ENCODE data around the gene ANKRD13C. TPM values are rescaled to one million over a fixed set of nuclear protein-coding genes. Genes with fewer than 3 reads are reported as not detected.

Gene ANKRD13C
- total RNA-seq, 1 experiment from 2014 or later = 14.4 TPM

DNA sequence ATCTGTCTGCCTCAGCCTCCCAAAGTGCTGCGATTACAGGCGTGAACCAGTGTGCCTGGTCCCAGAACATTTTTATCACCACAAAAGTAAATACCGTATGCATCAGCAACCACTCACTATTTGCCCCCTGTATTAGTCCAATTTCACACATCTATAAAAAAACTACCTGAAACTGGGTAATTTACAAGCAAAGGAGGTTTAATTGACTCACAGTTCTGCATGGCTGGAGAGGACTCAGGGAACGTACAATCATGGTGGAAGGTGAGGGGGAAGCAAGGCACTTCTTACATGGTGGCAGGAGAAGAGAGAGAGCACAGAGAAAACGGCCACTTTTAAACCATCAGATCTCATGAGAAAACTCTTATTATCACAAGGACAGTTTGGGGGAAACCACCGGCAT, 31.0 kb upstream of the ANKRD13C start:
- Mint-ChIP-seq H3K9me3 (ENCODE audit: unreplicated experiment) (no peaks in the 10 kb centered on the region), H3K27me3 (ENCODE audit: insufficient read depth, unreplicated experiment) (peaks cover 3% of the 10 kb centered on the region), H3K4me3 (ENCODE audit: unreplicated experiment) (no peak overlapping the region), H3K27ac (ENCODE audit: unreplicated experiment) (no peak overlapping the region), H3K36me3 (ENCODE audit: insufficient read depth, unreplicated experiment) (no peaks in the 10 kb centered on the region), H3K4me1 (ENCODE audit: low read depth, unreplicated experiment) (no peaks in the 10 kb centered on the region)
- Histone ChIP-seq H3K4me1 (no peaks in the 10 kb centered on the region), H3K27me3 (replicated peaks; ENCODE audit: control insufficient read depth, insufficient read depth, low read length) (no peaks in the 10 kb centered on the region), H3K36me3 (ENCODE audit: control insufficient read depth, insufficient read depth, low read length) (no peaks in the 10 kb centered on the region), H3K4me3 (ENCODE audit: low read depth, low read length) (no peak overlapping the region), H3K9me3 (no peaks in the 10 kb centered on the region)
- CTCF ChIA-PET = no interaction called here
- no peak for DNase-seq
- TF ChIP-seq, protein P1, sequence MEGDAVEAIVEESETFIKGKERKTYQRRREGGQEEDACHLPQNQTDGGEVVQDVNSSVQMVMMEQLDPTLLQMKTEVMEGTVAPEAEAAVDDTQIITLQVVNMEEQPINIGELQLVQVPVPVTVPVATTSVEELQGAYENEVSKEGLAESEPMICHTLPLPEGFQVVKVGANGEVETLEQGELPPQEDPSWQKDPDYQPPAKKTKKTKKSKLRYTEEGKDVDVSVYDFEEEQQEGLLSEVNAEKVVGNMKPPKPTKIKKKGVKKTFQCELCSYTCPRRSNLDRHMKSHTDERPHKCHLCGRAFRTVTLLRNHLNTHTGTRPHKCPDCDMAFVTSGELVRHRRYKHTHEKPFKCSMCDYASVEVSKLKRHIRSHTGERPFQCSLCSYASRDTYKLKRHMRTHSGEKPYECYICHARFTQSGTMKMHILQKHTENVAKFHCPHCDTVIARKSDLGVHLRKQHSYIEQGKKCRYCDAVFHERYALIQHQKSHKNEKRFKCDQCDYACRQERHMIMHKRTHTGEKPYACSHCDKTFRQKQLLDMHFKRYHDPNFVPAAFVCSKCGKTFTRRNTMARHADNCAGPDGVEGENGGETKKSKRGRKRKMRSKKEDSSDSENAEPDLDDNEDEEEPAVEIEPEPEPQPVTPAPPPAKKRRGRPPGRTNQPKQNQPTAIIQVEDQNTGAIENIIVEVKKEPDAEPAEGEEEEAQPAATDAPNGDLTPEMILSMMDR (IDR thresholded peaks at IDR 0.05; ENCODE audit: insufficient read depth in 1 of 2, low read depth in 1 of 2, low read length in 1 of 2, severe bottlenecking in 1 of 2, unreplicated experiment in 1 of 2) = no peak
- no TSS peak for BruUV-seq (replicated peaks)
- POLR2A ChIA-PET = no interaction called here
- intact Hi-C loops (cut with micrococcal nuclease; ENCODE audit: unreplicated experiment) = loop anchor here (10.0 kb wide), 1 partner anchor 1951 kb away; no protein-coding TSS in a partner anchor

- no TSS peak for BruUV-seq (replicated peaks)
- H3K27ac Mint-ChIP-seq (ENCODE audit: unreplicated experiment) = no peak overlapping the region
- CTCF ChIA-PET = no interaction called here
- no peaks in the 10 kb centered on the region for H3K36me3 Mint-ChIP-seq (ENCODE audit: insufficient read depth, unreplicated experiment)
- POLR2A ChIA-PET = no interaction called here
- DNase-seq = no peak
- H3K4me3 ChIP-seq (ENCODE audit: low read depth, low read length) = no peak overlapping the region
- no peaks in the 10 kb centered on the region for H3K9me3 Mint-ChIP-seq (ENCODE audit: unreplicated experiment)
- intact Hi-C loops (cut with micrococcal nuclease; ENCODE audit: unreplicated experiment) = loop anchor here (10.0 kb wide), 1 partner anchor 1950 kb away; no protein-coding TSS in a partner anchor
- no peaks in the 10 kb centered on the region for H3K9me3 ChIP-seq
- no peaks in the 10 kb centered on the region for H3K4me1 ChIP-seq
- no peak overlapping the region for H3K4me3 Mint-ChIP-seq (ENCODE audit: unreplicated experiment)
- no peaks in the 10 kb centered on the region for H3K36me3 ChIP-seq (ENCODE audit: control insufficient read depth, insufficient read depth, low read length)
- H3K27me3 Mint-ChIP-seq (ENCODE audit: insufficient read depth, unreplicated experiment) = peaks cover under 1% of the 10 kb centered on the region
- TF ChIP-seq, protein P1 (IDR thresholded peaks at IDR 0.05; ENCODE audit: insufficient read depth in 1 of 2, low read depth in 1 of 2, low read length in 1 of 2, severe bottlenecking in 1 of 2, unreplicated experiment in 1 of 2) = no peak
- no peaks in the 10 kb centered on the region for H3K27me3 ChIP-seq (replicated peaks; ENCODE audit: control insufficient read depth, insufficient read depth, low read length)
- no peaks in the 10 kb centered on the region for H3K4me1 Mint-ChIP-seq (ENCODE audit: low read depth, unreplicated experiment)
Observed at GRCh38 chr1:70384542-70384941, 30.0 kb upstream of the ANKRD13C start.

DNA sequence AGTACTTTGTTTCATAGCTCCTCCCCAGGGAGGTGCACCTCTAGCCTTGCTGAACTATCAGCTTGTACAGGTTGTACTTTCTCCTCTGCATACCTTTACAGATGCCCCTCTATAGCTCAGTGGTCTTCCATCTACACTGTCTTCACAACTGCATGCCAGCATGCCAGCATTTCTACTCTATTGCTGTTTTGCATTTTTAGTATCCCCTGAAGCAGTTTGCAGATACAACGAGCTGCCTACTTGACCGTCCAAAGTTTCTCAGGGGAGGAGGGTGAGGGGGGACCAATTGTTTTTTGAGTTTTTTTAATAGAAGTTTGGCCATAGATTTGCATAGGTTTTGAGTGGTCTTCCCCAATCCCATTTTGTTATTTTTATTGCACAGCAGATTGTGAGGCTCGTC, 29.0 kb upstream of the ANKRD13C start:
- H3K36me3 ChIP-seq (ENCODE audit: control insufficient read depth, insufficient read depth, low read length) = no peaks in the 10 kb centered on the region
- CTCF ChIA-PET = no interaction called here
- TF ChIP-seq, protein P1 (IDR thresholded peaks at IDR 0.05; ENCODE audit: insufficient read depth in 1 of 2, low read depth in 1 of 2, low read length in 1 of 2, severe bottlenecking in 1 of 2, unreplicated experiment in 1 of 2) = no peak
- H3K27me3 ChIP-seq (replicated peaks; ENCODE audit: control insufficient read depth, insufficient read depth, low read length) = no peaks in the 10 kb centered on the region
- no peak for DNase-seq
- intact Hi-C loops (cut with micrococcal nuclease; ENCODE audit: unreplicated experiment) = loop anchor here (10.0 kb wide), 1 partner anchor 1949 kb away; no protein-coding TSS in a partner anchor
- H3K4me3 ChIP-seq (ENCODE audit: low read depth, low read length) = no peak overlapping the region
- Mint-ChIP-seq H3K27ac (ENCODE audit: unreplicated experiment) (no peak overlapping the region), H3K27me3 (ENCODE audit: insufficient read depth, unreplicated experiment) (no peaks in the 10 kb centered on the region), H3K36me3 (ENCODE audit: insufficient read depth, unreplicated experiment) (no peaks in the 10 kb centered on the region), H3K4me3 (ENCODE audit: unreplicated experiment) (no peak overlapping the region), H3K4me1 (ENCODE audit: low read depth, unreplicated experiment) (no peaks in the 10 kb centered on the region), H3K9me3 (ENCODE audit: unreplicated experiment) (no peaks in the 10 kb centered on the region)
- BruUV-seq (replicated peaks) = no TSS peak
- no peaks in the 10 kb centered on the region for H3K9me3 ChIP-seq
- POLR2A ChIA-PET = no interaction called here
- H3K4me1 ChIP-seq = no peaks in the 10 kb centered on the region

Measured in Caco-2 (cell line).